ENCODE measurements around the gene ETNK2. TPM values are rescaled to one million over a fixed set of nuclear protein-coding genes. Genes with fewer than 3 reads are reported as not detected.

ETNK2 gene
- total and polyA plus RNA-seq, 2 of the 13 experiments (the other 11 are each of a cell fraction or from before 2014, with no cell fraction given), result 15.5 to 42.8 TPM

DNA sequence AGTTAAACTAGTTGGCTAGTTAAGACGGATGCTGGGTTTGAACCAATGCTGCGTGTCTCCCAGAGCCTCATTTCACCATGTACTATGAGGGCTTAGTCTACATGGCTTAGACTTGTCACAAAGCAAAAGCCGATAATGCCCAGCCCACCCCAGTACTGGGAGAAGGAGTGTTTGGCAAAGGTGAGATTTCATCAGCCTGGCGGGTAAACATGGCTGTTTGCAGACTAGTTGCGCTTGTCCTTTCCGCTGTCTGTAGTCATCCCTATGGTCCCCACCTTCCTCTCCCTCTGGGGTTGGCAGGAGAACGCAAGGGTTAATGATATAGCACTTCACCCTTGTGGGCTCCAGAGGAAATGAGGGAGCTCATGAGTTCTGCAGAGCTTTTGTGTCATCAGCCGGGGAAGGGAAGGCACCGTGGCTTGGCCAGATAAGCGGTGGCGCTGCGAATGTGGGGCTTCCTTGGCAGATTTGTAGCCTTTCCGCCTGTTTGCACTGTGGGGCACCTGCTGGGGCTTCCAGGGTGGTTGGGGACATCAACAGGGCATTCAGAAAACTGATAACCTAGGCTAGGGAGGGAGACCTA, 49.7 kb downstream of the ETNK2 start (continued):
- TF ChIP-seq, protein P1, sequence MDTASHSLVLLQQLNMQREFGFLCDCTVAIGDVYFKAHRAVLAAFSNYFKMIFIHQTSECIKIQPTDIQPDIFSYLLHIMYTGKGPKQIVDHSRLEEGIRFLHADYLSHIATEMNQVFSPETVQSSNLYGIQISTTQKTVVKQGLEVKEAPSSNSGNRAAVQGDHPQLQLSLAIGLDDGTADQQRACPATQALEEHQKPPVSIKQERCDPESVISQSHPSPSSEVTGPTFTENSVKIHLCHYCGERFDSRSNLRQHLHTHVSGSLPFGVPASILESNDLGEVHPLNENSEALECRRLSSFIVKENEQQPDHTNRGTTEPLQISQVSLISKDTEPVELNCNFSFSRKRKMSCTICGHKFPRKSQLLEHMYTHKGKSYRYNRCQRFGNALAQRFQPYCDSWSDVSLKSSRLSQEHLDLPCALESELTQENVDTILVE (CRISPR knock-in tag; IDR thresholded peaks at IDR 0.05), result peak; percentile 57
- TF ChIP-seq ZNF20 (CRISPR knock-in tag; IDR thresholded peaks at IDR 0.05) (no peak), YEATS4 (CRISPR knock-in tag; IDR thresholded peaks at IDR 0.05; ENCODE audit: borderline replicate concordance) (peak; percentile 80), ZC3H13 (CRISPR knock-in tag; IDR thresholded peaks at IDR 0.05) (no peak), BORCS8-MEF2B (CRISPR knock-in tag; IDR thresholded peaks at IDR 0.05) (0 out of 2 replicates have a peak, but pooled peaks have one; percentile 20), MEF2D (CRISPR knock-in tag; IDR thresholded peaks at IDR 0.05) (peak; percentile 70; the same call in 1 of the 2 replicates), MAFK (conservative IDR thresholded peaks at IDR 0.05 in 1 of 2, IDR thresholded peaks at IDR 0.05 in 1 of 2; ENCODE audit: low read length in 2 of 2) (no peak), ZNF292 (CRISPR knock-in tag; IDR thresholded peaks at IDR 0.05; ENCODE audit: borderline replicate concordance, low read depth) (peak; percentile 74; the same call in 1 of the 2 replicates), SP2 (CRISPR knock-in tag; IDR thresholded peaks at IDR 0.05) (no peak), TEAD3 (CRISPR knock-in tag; optimal IDR thresholded peaks at IDR 0.05; ENCODE audit: borderline replicate concordance) (peak; percentile 46), AGO2 (optimal IDR thresholded peaks at IDR 0.05; ENCODE audit: low read depth, low read length) (no peak), LCORL (IDR thresholded peaks at IDR 0.05) (no peak), LCORL (CRISPR knock-in tag; IDR thresholded peaks at IDR 0.05) (peak; percentile 31; the same call in 1 of the 2 replicates), ZFP82 (CRISPR knock-in tag; IDR thresholded peaks at IDR 0.05; ENCODE audit: borderline replicate concordance) (no peak), PITX1 (CRISPR knock-in tag; IDR thresholded peaks at IDR 0.05) (peak; percentile 73; the same call in 1 of the 2 replicates), ZNF12 (CRISPR knock-in tag; IDR thresholded peaks at IDR 0.05) (peak; percentile 61; the same call in 1 of the 2 replicates)
- TF ChIP-seq, protein P2, sequence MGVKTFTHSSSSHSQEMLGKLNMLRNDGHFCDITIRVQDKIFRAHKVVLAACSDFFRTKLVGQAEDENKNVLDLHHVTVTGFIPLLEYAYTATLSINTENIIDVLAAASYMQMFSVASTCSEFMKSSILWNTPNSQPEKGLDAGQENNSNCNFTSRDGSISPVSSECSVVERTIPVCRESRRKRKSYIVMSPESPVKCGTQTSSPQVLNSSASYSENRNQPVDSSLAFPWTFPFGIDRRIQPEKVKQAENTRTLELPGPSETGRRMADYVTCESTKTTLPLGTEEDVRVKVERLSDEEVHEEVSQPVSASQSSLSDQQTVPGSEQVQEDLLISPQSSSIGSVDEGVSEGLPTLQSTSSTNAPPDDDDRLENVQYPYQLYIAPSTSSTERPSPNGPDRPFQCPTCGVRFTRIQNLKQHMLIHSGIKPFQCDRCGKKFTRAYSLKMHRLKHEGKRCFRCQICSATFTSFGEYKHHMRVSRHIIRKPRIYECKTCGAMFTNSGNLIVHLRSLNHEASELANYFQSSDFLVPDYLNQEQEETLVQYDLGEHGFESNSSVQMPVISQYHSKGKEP (CRISPR knock-in tag; IDR thresholded peaks at IDR 0.05), result no peak
- TF ChIP-seq, protein P3, sequence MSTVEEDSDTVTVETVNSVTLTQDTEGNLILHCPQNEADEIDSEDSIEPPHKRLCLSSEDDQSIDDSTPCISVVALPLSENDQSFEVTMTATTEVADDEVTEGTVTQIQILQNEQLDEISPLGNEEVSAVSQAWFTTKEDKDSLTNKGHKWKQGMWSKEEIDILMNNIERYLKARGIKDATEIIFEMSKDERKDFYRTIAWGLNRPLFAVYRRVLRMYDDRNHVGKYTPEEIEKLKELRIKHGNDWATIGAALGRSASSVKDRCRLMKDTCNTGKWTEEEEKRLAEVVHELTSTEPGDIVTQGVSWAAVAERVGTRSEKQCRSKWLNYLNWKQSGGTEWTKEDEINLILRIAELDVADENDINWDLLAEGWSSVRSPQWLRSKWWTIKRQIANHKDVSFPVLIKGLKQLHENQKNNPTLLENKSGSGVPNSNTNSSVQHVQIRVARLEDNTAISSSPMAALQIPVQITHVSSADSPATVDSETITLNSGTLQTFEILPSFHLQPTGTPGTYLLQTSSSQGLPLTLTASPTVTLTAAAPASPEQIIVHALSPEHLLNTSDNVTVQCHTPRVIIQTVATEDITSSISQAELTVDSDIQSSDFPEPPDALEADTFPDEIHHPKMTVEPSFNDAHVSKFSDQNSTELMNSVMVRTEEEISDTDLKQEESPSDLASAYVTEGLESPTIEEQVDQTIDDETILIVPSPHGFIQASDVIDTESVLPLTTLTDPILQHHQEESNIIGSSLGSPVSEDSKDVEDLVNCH (CRISPR knock-in tag; IDR thresholded peaks at IDR 0.05), result no peak
- TF ChIP-seq, protein P4, sequence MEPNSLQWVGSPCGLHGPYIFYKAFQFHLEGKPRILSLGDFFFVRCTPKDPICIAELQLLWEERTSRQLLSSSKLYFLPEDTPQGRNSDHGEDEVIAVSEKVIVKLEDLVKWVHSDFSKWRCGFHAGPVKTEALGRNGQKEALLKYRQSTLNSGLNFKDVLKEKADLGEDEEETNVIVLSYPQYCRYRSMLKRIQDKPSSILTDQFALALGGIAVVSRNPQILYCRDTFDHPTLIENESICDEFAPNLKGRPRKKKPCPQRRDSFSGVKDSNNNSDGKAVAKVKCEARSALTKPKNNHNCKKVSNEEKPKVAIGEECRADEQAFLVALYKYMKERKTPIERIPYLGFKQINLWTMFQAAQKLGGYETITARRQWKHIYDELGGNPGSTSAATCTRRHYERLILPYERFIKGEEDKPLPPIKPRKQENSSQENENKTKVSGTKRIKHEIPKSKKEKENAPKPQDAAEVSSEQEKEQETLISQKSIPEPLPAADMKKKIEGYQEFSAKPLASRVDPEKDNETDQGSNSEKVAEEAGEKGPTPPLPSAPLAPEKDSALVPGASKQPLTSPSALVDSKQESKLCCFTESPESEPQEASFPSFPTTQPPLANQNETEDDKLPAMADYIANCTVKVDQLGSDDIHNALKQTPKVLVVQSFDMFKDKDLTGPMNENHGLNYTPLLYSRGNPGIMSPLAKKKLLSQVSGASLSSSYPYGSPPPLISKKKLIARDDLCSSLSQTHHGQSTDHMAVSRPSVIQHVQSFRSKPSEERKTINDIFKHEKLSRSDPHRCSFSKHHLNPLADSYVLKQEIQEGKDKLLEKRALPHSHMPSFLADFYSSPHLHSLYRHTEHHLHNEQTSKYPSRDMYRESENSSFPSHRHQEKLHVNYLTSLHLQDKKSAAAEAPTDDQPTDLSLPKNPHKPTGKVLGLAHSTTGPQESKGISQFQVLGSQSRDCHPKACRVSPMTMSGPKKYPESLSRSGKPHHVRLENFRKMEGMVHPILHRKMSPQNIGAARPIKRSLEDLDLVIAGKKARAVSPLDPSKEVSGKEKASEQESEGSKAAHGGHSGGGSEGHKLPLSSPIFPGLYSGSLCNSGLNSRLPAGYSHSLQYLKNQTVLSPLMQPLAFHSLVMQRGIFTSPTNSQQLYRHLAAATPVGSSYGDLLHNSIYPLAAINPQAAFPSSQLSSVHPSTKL (CRISPR knock-in tag; IDR thresholded peaks at IDR 0.05), result peak; percentile 85
- TF ChIP-seq, protein P5, sequence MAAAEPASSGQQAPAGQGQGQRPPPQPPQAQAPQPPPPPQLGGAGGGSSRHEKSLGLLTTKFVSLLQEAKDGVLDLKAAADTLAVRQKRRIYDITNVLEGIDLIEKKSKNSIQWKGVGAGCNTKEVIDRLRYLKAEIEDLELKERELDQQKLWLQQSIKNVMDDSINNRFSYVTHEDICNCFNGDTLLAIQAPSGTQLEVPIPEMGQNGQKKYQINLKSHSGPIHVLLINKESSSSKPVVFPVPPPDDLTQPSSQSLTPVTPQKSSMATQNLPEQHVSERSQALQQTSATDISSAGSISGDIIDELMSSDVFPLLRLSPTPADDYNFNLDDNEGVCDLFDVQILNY (CRISPR knock-in tag; conservative IDR thresholded peaks at IDR 0.05), result no peak
